Brain microvascular endothelial cell (primary cell): ENCODE results near the gene SST.

Experiments used
- DNase-seq: peaks from one replicate; pipeline ENCODE4 v3.0.0-alpha.2; 2020
- H3K27ac ChIP-seq: fragments of 250-450 bp; sonication (Bioruptor Pico); 2 replicates; pipeline ENCODE4 v1.5.1; 2020; ENCODE audit warnings: mild to moderate bottlenecking, moderate library complexity
- H3K27me3 ChIP-seq: fragments of 250-450 bp; sonication (Bioruptor Pico); replicated peaks from 2 replicates; pipeline ENCODE4 v1.5.1; 2020; ENCODE audit warnings: mild to moderate bottlenecking
- H3K36me3 ChIP-seq: fragments of 250-450 bp; sonication (Bioruptor Pico); replicated peaks from 2 replicates; pipeline ENCODE4 v1.5.1; 2020; ENCODE audit warnings: mild to moderate bottlenecking
- H3K4me3 ChIP-seq: 2 replicates; pipeline ENCODE4 v1.5.1; 2011; ENCODE audit warnings: low read depth, mild to moderate bottlenecking, control low read depth, low read length, moderate library complexity
- in situ Hi-C: cut with HindIII; loops from 2 replicates; pipeline ENCODE4 v1.10.0; 2017; ENCODE audit warnings: low sequenced_read_pairs, low pct_ligation_motif_present
- TF ChIP-seq, protein P1 (sequence below): IDR thresholded peaks from 2 replicates; pipeline ENCODE4 v1.5.1; 2011; ENCODE audit warnings: low read depth, mild to moderate bottlenecking, moderate library complexity, low read length, control low read depth, inconsistent platforms; ENCODE audit errors: missing control alignments

SST gene

DNA sequence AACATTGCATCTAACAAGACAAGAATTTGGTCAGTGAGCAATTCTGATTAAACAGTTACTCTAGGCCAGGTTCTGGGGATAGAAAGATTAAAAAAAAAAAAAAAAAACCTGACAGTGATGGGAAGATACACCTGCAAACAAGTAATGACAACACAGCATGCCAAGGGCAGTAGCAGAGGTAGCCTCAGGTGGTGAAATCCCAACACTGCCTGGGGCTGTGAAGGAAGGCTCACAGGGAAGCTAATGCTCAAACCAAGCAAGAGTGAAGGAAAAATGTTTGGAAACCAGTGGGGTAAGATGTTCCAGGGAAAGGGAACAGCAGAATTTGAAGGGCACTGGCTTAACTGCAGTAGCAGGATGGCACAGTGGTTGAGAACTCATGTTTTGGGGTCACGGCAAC, 23.2 kb upstream of the SST start:
- no peak for DNase-seq
- no peak overlapping the region for H3K4me3 ChIP-seq
- TF ChIP-seq, protein P1, sequence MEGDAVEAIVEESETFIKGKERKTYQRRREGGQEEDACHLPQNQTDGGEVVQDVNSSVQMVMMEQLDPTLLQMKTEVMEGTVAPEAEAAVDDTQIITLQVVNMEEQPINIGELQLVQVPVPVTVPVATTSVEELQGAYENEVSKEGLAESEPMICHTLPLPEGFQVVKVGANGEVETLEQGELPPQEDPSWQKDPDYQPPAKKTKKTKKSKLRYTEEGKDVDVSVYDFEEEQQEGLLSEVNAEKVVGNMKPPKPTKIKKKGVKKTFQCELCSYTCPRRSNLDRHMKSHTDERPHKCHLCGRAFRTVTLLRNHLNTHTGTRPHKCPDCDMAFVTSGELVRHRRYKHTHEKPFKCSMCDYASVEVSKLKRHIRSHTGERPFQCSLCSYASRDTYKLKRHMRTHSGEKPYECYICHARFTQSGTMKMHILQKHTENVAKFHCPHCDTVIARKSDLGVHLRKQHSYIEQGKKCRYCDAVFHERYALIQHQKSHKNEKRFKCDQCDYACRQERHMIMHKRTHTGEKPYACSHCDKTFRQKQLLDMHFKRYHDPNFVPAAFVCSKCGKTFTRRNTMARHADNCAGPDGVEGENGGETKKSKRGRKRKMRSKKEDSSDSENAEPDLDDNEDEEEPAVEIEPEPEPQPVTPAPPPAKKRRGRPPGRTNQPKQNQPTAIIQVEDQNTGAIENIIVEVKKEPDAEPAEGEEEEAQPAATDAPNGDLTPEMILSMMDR: no peak
- no peak overlapping the region for H3K27ac ChIP-seq
- no peaks in the 10 kb centered on the region for H3K36me3 ChIP-seq
- H3K27me3 ChIP-seq: peaks cover 11% of the 10 kb centered on the region
- in situ Hi-C loops: loop anchor here (25.0 kb wide), 1 partner anchor 481 kb away; no protein-coding TSS in a partner anchor

DNA sequence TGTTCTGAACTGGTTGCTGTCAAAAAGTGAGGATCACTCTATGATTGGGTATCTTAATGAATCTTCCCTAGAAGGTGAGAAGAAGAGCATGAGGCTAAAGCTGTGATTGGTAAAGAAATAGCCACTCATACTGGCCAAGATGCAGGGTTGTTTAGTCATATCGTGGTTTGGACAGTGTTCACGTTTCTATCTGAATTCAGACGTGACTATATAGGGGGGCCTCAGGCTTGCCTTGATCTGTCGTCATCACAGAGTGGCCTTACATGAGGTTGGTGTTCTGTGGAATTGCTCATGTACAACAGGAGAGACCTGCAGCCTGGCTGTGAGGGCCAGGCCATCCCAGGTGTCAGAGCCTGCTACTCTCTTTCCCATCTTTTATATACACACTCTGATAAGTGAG, 19.8 kb upstream of the SST start:
- Histone ChIP-seq H3K27me3 (peaks cover 11% of the 10 kb centered on the region), H3K27ac (no peak overlapping the region), H3K4me3 (no peak overlapping the region), H3K36me3 (no peaks in the 10 kb centered on the region)
- in situ Hi-C loops: loop anchor here (25.0 kb wide), 1 partner anchor 478 kb away; no protein-coding TSS in a partner anchor
- DNase-seq: peak; percentile 64
- TF ChIP-seq, protein P1: no peak

DNA sequence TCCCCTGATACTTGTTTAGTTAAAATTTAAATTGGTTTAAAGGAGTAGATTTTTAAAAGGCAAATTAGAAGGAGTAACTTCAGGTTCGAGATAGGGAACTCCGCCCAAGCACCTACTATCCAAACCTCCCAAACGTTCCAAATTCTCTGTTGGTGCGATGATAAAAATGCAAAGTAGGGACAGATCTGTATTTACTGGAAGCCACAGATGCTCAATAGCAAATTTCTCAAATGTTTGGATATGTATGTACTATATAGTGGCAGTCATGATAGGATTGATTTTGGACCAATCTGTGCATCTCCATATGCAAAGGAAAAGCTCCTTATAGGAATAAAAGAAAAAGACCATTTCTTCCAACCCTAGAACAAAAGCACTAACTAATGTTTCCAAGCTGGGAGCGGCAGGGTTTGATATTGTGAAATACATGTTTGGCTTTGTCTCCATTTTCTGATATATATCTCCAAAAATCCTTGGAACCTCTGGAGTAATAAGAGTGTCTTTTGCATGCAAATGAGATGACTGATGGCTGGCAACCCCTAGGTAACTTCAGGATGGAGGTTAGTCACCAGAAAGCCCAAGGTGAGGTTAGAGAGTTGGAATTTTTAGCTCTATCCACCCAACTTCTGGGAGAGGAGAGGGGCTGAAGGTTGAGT, 16.6 kb upstream of the SST start:
- DNase-seq: no peak
- TF ChIP-seq, protein P1: no peak
- Histone ChIP-seq H3K36me3 (no peaks in the 10 kb centered on the region), H3K27ac (no peak overlapping the region), H3K27me3 (peaks cover 11% of the 10 kb centered on the region), H3K4me3 (no peak overlapping the region)
- in situ Hi-C loops: loop anchor here (25.0 kb wide), 1 partner anchor 474 kb away; no protein-coding TSS in a partner anchor

DNA sequence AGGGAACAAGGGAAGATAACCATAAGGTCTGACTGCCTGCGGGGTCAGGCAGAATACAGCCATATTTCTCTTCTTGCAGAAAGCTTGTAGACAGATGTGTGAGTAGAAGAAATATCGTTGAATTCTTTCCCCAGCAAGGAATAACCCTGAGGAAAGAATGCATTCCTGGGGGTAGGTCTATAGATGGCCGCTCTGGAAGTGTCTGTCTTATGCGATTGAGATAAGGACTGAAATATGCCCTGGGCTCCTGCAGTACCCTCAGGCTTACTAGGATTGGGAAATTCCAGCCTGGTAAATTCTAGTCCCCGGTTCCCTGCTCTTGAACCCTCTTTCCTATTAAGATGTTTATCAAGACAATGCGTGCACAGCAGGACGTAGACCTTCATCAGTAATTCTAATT, 15.8 kb upstream of the SST start:
- Histone ChIP-seq H3K36me3 (no peaks in the 10 kb centered on the region), H3K4me3 (no peak overlapping the region), H3K27me3 (peaks cover 13% of the 10 kb centered on the region), H3K27ac (no peak overlapping the region)
- TF ChIP-seq, protein P1: no peak
- no peak for DNase-seq
- in situ Hi-C loops: loop anchor here (25.0 kb wide), 1 partner anchor 474 kb away; no protein-coding TSS in a partner anchor

DNA sequence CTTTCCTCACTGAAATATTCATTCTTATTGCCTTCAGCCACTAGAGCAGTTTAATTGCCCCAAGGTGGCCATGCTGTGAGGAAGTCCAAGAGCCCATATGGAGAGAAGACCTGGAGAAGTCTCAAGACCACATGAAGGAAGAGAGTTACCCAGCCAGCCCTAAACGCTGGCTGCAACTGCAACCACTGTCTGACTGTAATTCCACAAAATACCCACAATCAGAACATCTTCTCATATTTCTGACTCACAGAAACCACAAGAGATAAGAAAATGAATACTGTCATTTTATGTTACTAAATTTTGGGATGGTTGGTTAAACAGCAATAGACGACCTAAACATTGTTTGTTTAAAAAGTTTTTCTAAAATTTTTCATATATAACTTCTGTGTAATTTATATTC, 14.7 kb upstream of the SST start:
- Histone ChIP-seq H3K27ac (no peak overlapping the region), H3K27me3 (peaks cover 13% of the 10 kb centered on the region), H3K4me3 (no peak overlapping the region), H3K36me3 (no peaks in the 10 kb centered on the region)
- DNase-seq: peak; percentile 67
- in situ Hi-C loops: loop anchor here (25.0 kb wide), 1 partner anchor 473 kb away; no protein-coding TSS in a partner anchor
- TF ChIP-seq, protein P1: no peak
